ENCODE results near the gene TMSB4X. TPM values are rescaled to one million over a fixed set of nuclear protein-coding genes. Genes with fewer than 3 reads are reported as not detected.

Gene TMSB4X
- total and polyA plus RNA-seq, 2 of the 8 experiments (the other 6 are each of a cell fraction or from before 2014, with no cell fraction given), result 2,063 to 2,112 TPM

GRCh38 chrX:12986164-12986779 is 11.4 kb downstream of the TMSB4X start (continued):
- TF ChIP-seq USF2 (IDR thresholded peaks at IDR 0.05; ENCODE audit: low read length) (no peak), HDAC2 (IDR thresholded peaks at IDR 0.05; ENCODE audit: borderline replicate concordance in 1 of 2, low read depth in 2 of 2, low read length in 2 of 2) (no peak), EGR1 (IDR thresholded peaks at IDR 0.05; ENCODE audit: borderline replicate concordance, low read depth, low read length) (no peak), TAF7 (optimal IDR thresholded peaks at IDR 0.05; ENCODE audit: borderline replicate concordance, low read depth, low read length) (no peak), SIN3A (conservative IDR thresholded peaks at IDR 0.05 in 1 of 2, IDR thresholded peaks at IDR 0.05 in 1 of 2; ENCODE audit: low read depth in 1 of 2, low read length in 2 of 2) (no peak), EZH2 (IDR thresholded peaks at IDR 0.05; ENCODE audit: low read depth, low read length, severe bottlenecking) (no peak), RXRA (IDR thresholded peaks at IDR 0.05; ENCODE audit: insufficient read depth, low read depth, low read length) (no peak)

Data from H1 (cell line).